GM19099 (cell line): Measurements from ENCODE around the gene SLC22A8.

ENCODE experiments used
- POLR2A ChIP-seq: IDR thresholded peaks from 3 replicates; pipeline ENCODE4 v1.6.1; 2011; ENCODE audit warnings: low read depth; ENCODE audit not compliant: insufficient read length; ENCODE audit errors: extremely low read depth

SLC22A8 gene, protein sequence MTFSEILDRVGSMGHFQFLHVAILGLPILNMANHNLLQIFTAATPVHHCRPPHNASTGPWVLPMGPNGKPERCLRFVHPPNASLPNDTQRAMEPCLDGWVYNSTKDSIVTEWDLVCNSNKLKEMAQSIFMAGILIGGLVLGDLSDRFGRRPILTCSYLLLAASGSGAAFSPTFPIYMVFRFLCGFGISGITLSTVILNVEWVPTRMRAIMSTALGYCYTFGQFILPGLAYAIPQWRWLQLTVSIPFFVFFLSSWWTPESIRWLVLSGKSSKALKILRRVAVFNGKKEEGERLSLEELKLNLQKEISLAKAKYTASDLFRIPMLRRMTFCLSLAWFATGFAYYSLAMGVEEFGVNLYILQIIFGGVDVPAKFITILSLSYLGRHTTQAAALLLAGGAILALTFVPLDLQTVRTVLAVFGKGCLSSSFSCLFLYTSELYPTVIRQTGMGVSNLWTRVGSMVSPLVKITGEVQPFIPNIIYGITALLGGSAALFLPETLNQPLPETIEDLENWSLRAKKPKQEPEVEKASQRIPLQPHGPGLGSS

DNA sequence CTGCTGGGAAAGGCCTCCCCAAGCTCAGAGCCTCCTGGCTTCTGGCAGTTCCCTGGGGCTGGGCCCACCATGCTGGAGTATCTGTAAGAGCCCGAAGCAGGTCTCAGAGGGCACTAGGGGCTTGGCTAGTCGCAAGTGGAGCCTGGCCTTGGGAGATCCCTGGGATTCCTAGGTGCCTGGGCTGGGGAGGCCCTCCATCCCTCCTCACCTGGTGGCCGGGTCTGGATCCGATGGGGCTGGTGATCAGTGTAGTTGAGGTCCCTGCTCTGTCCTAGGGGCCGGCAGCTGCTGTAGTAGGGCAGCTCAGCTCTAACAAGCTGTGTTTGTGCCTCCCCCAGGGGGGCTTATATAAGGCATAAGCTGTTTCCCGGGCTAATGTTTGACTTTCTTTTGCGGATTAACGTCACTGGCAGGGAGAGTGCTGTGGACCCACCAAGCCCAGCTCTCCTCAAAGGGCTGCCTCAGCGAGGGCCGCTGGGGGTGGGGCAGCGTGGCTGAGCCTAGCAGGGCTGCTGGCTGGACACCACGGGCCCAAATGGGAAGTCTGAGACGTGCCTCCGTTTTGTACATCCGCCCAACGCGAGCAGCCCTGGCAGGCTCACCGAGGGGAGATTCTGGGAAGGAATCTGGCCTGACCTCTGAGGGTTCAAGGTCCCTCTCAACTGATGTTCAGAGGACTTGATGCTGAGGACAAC, at the start of gene SLC22A8:
Gene SLC22A8, minus strand, starts transcription at position 321 of the 695 bp plus-strand sequence. CDS start 883 bp downstream, outside the sequence.
- TF ChIP-seq POLR2A = no peak

- no peak for TF ChIP-seq POLR2A
These were observed 27.0 kb upstream of the SLC22A8 start for GRCh38 chr11:63042596-63042995.

GRCh38 chr11:63032457-63032856, 16.8 kb upstream of the SLC22A8 start:
- no peak for TF ChIP-seq POLR2A

- TF ChIP-seq POLR2A = no peak
These were observed 8.4 kb upstream of the SLC22A8 start for GRCh38 chr11:63023841-63024648.

- TF ChIP-seq POLR2A = no peak
These were observed 7.7 kb upstream of the SLC22A8 start for GRCh38 chr11:63023222-63023814.

DNA sequence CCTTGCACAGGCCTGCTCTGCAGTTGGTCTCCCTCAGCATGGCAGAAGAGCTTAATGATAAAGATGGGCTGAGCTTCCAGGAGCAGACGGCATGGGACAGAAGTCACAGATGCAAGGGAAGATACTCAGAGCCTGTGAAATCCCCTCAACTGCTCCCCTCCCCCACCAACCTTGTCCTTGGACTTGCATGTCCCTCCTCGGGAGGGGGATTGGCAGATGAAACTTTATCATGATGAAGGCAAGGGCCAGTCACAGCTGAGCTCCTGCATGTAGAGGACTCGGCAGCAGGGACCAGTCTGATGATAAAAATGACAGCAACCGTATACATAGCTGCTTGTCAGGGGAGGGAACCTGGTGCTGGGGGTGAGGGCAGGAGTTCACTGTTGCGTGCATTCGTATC, 6.8 kb upstream of the SLC22A8 start:
- no peak for TF ChIP-seq POLR2A

- no peak for TF ChIP-seq POLR2A
These were observed 5.1 kb upstream of the SLC22A8 start for GRCh38 chr11:63020671-63021291.

GRCh38 chr11:63019506-63019905, 3.9 kb upstream of the SLC22A8 start:
- no peak for TF ChIP-seq POLR2A

DNA sequence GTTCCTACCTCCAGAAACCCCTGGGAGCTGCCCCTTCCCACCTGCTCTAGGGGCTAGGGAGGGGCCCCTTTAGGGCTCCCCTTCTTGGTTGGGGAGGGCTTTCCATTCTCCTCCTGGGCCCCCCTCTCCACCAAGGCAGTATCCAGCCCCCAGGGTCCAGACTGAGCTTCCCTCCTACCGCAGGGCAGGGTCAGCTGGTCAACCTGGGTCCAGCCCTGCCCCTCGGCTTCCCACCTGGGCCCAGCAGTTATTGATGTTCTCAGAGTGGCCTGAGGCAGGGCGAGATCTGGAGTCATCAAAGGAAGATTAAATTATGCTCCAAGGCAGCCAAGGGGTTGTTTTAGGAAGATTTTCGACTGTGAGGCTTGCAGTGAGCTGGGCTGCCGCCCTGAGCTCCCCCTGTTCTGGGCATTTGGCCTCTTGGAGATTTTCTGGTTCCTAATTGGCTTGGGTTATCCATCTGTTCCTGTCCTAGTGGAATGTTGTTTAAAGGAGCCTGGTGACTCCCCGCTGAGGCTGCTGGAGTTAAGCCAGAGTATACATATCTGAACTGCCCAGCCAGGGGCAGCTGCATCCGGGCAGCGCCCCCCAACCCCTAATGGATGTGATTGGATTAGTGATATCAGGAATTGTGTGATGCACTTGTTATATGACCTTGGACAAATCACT, 1.8 kb upstream of the SLC22A8 start:
- TF ChIP-seq POLR2A = no peak

- TF ChIP-seq POLR2A = no peak
These were observed 1.1 kb downstream of the SLC22A8 start for GRCh38 chr11:63014408-63015055.

DNA sequence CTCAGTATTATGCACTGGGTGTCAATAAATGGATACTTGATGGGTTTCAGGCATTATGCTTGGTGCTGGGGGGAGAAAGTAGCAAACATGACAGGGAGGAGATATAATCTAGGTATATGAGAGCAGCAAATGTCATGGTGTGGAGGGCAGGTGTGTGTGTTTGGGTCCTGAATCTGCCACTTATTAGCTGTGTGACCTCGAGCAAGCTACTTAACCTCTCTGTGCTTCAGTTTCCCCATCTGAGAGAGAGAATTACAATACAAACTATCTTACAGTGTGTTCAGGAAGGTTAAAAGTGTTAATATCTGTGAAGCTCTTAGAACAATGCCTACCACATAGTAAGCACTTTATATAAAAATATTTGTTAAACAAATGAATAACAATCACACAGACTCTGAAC, 2.8 kb downstream of the SLC22A8 start:
- TF ChIP-seq POLR2A = no peak

- no peak for TF ChIP-seq POLR2A
These were observed 3.2 kb downstream of the SLC22A8 start for GRCh38 chr11:63012430-63012829.

GRCh38 chr11:63010934-63011439, 4.7 kb downstream of the SLC22A8 start:
- TF ChIP-seq POLR2A = no peak
